Subcutaneous adipose tissue (tissue), 4 donors: ENCODE measurements around the gene UBASH3B. TPM values are rescaled to one million over a fixed set of nuclear protein-coding genes. Genes with fewer than 3 reads are reported as not detected.

Source experiments
- CTCF ChIP-seq: fragments of 450-650 bp; IDR thresholded peaks from one replicate; pipeline ENCODE4 v1.5.1; 2016; ENCODE audit warnings: low read depth, mild to moderate bottlenecking, control low read depth, antibody characterized with exemption, moderate library complexity
- total RNA-seq, 4 donors: library from RNA; depleted of rRNA; stranded (reverse); fragments of >200 nt; gene quantifications; one replicate each; pipeline ENCODE4 v1.1.0, GENCODE V29; 2016

The UBASH3B gene
- total RNA-seq, 4 donors from 2014 or later: 2.4 to 15.3 (median 7.1) TPM

GRCh38 chr11:122812638-122813037 is 157.1 kb downstream of the UBASH3B start:
- no peak for TF ChIP-seq CTCF

DNA sequence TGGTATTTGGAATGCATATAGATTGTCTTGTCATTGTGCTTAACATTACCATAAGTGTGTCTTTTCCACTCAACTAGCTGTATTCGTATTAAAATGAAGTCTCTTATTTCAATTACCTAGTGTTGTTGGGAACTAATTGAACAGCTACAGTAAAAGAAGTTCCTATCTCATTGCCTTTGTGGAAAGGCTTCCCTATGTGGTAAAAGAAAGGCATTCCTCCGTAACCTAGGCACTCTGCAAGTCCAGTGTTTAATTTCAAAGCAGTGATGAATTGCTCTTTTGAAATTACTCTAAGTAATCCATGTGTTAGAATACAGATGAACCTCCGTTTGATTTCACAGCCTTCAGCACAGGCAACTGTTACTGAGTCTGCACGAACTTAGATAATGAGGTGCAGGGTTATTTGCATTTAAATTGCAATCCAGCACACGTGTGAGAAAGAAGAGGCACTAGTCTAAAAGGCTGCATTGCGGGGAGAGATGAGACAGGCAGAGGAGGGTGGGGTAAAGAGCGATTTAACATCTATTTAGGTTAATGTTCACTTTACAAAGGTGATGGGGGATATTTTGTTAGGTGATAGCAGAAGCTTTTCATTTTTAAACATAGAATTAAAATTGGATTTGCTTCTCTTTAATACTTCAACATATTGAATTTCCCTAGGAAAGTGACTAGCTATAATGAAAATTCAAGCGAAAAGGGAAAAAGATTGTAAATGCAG is 157.8 kb downstream of the UBASH3B start:
- no peak for TF ChIP-seq CTCF

- no peak for TF ChIP-seq CTCF
Observed at GRCh38 chr11:122813894-122814270, 158.4 kb downstream of the UBASH3B start.

DNA sequence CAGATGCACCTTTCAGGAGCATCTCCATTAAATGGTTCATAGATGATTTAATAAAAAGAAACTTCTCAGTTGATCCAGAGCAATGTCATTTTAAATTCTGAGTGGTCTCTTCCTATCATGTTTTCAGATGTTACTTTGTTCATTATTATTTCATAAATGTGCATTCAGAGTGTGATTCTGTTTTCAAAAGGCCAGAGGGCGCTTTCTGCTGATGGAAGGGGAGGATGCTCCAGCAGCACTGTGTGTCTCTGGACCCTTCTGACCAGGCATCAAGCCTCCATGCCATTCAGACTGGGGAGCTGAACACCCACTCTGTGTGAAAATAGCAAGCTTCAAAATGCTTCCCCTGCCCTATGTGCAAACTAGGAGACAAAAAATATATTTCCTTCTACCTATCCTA is 158.9 kb downstream of the UBASH3B start:
- no peak for TF ChIP-seq CTCF

DNA sequence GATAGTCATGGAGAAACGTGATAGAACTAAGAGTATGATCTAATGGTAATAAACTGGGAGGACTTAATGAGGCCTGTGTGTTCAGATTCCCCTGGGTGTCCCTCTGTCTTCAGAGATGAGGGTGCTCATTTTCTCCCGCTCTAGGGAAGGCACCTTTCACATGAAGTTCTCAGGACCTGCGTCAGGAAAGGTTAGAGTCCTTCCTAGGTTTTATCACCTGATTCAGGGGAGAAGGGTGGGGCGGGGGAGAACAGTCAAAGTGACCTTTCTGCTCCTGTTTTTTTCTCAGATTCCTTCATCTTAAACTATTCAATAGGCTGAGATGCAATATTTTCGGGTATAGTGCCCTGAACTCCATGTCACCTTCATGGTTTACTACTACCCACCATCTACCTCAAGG is 160.4 kb downstream of the UBASH3B start:
- TF ChIP-seq CTCF: no peak

DNA sequence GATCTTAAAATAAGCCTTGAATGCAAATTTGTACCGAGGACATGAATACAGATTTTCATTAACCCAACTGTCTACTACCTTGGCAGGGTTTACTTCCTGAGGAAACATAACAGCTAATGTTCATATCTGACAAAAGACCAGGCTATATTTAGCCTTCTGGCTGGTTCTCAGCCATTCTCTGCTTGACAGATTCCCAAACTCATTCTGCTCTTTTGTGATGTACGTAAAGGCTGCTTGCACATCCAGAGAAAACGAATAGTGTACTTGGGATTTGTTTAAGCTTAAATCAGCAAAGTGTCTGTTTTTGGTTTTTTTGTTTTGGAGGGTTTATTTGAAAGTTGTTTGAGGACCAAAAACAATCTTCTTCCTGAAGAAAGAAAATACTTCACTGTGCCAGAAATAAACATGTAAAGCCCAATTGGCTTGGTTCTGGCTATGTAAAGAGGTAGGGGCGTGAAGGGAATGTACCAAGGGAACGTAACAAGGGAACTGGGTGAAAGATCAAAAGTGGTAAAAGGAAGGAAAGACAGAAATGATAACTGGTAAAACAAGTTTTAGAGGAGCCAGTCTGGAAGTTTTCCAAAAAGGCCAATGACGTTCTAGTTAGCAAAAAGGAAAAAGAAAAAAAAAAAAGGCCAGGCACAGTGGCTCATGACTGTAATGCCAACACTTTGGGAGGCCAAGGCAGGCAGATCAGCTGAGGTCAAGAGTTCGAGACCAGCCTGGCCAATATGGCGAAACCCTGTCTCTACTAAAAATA is 161.4 kb downstream of the UBASH3B start:
- TF ChIP-seq CTCF: no peak

DNA sequence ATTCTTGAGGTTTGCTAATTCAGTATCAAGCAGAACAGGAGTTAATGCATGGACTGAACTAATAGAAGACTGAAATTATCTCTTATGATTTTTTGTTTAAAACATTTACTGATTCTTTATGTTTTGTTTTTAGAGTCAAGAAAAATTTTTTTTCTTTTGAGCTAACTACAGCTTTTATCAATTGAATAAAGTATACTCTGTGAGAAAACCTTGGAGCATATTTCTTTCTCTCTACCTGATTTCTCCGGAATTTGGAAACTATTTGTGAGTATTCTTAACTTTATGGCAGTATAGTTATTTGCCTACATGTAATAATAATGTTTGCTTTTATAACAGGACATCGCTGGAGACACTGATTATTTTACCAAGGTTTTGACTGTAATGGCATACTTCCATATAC is 164.6 kb downstream of the UBASH3B start:
- TF ChIP-seq CTCF: no peak
